ENCODE results near the gene LMAN2. TPM values are rescaled to one million over a fixed set of nuclear protein-coding genes. Genes with fewer than 3 reads are reported as not detected.

The LMAN2 gene
- total RNA-seq, 2 experiments from 2014 or later = 116 to 144 TPM

- intact Hi-C loops (cut with micrococcal nuclease; ENCODE audit: unreplicated experiment) = no loop called here
- Histone ChIP-seq H3K4me2 (ENCODE audit: low read length) (no peak overlapping the region), H3K4me3 (ENCODE audit: low read depth, low read length, poor library complexity, severe bottlenecking) (no peak overlapping the region), H4K20me1 (ENCODE audit: insufficient read depth, low read length) (no peaks in the 10 kb centered on the region), H3K4me1 (ENCODE audit: insufficient read depth, low read length, poor library complexity, severe bottlenecking) (peaks cover 3% of the 10 kb centered on the region), H3K9me3 (ENCODE audit: low read length) (no peaks in the 10 kb centered on the region), H3K27ac (ENCODE audit: low read depth, low read length, poor library complexity, severe bottlenecking) (no peak overlapping the region), H3K9me2 (ENCODE audit: insufficient read depth, low read length) (no peaks in the 10 kb centered on the region), H3K79me2 (ENCODE audit: insufficient read depth, low read depth, low read length) (peaks cover 6% of the 10 kb centered on the region; the same call in 1 of the 2 replicates), H2AFZ (ENCODE audit: low read length) (no peak overlapping the region), H3K36me3 (ENCODE audit: insufficient read depth, low read length) (peaks cover 99% of the 10 kb centered on the region)
- ChIA-PET POLR2A (interaction anchor here (0.5 to 0.8 kb wide), 3 partner anchors 40 to 209 kb away, joined by 3 read pairs; no protein-coding TSS in a partner anchor), CTCF (ENCODE audit: unreplicated experiment) (no interaction called here)
- no peak for TF ChIP-seq CTCF (conservative IDR thresholded peaks at IDR 0.05; ENCODE audit: low read length)
- no peak for TF ChIP-seq EZH2phosphoT487 (IDR thresholded peaks at IDR 0.05; ENCODE audit: borderline replicate concordance, low read depth, low read length)
- no peak for DNase-seq (ENCODE audit: low spot score)
- BruUV-seq (replicated peaks) = no TSS peak
Measured at GRCh38 chr5:177334781-177335700, 16.4 kb downstream of the LMAN2 start.

DNA sequence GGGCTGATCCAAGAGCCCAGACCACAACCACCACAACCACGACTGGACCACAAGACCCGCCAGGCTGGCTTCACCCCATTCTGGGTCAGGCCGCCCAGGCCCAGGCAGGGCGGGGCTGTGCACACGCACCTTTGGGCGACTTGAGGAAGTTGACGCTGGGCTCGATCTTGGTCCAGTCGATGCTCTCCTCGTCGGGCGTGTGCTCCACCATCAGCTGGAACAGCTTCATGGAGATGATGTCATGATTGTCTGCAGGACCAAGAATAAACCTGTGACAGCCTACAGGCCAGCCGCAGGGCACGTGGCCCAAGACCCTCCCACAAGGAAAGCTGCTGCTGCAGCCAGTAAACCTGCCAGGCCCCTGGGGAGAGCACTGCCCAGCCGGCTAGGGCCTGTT is 17.3 kb downstream of the LMAN2 start:
- Histone ChIP-seq H3K79me2 (ENCODE audit: insufficient read depth, low read depth, low read length) (no peaks in the 10 kb centered on the region), H3K36me3 (ENCODE audit: insufficient read depth, low read length) (peaks cover 96% of the 10 kb centered on the region), H3K9me3 (ENCODE audit: low read length) (no peaks in the 10 kb centered on the region), H3K9me2 (ENCODE audit: insufficient read depth, low read length) (no peaks in the 10 kb centered on the region), H3K4me2 (ENCODE audit: low read length) (no peak overlapping the region), H2AFZ (ENCODE audit: low read length) (no peak overlapping the region), H3K27ac (ENCODE audit: low read depth, low read length, poor library complexity, severe bottlenecking) (no peak overlapping the region), H4K20me1 (ENCODE audit: insufficient read depth, low read length) (no peaks in the 10 kb centered on the region), H3K4me1 (ENCODE audit: insufficient read depth, low read length, poor library complexity, severe bottlenecking) (peaks cover 3% of the 10 kb centered on the region), H3K4me3 (ENCODE audit: low read depth, low read length, poor library complexity, severe bottlenecking) (no peak overlapping the region)
- ChIA-PET CTCF (ENCODE audit: unreplicated experiment) (no interaction called here), POLR2A (interaction anchor here (0.5 to 0.8 kb wide), 3 partner anchors 41 to 208 kb away, joined by 3 read pairs; no protein-coding TSS in a partner anchor)
- TF ChIP-seq EZH2phosphoT487 (IDR thresholded peaks at IDR 0.05; ENCODE audit: borderline replicate concordance, low read depth, low read length) (no peak), CTCF (conservative IDR thresholded peaks at IDR 0.05; ENCODE audit: low read length) (no peak)
- DNase-seq (ENCODE audit: low spot score) = no peak
- intact Hi-C loops (cut with micrococcal nuclease; ENCODE audit: unreplicated experiment) = no loop called here
- no TSS peak for BruUV-seq (replicated peaks)

Measured in OCI-LY7 (cell line).